KMS-11 (cell line): ENCODE data around the gene CRBN.

Source experiments
- H2AFZ ChIP-seq: fragments of 200-600 bp; sonication (generic); 2 replicates; pipeline ENCODE4 v1.6.1; 2016; ENCODE audit warnings: antibody characterized with exemption, mixed run types, low read depth
- H3K27ac ChIP-seq: fragments of 200-600 bp; sonication (generic); 2 replicates; pipeline ENCODE4 v1.6.1; 2016; ENCODE audit warnings: mild to moderate bottlenecking, mixed run types
- H3K27me3 ChIP-seq: fragments of 200-600 bp; sonication (generic); 2 replicates; pipeline ENCODE4 v1.6.1; 2017; ENCODE audit warnings: mild to moderate bottlenecking, low read depth, mixed run types, moderate library complexity; ENCODE audit not compliant: insufficient read depth
- H3K36me3 ChIP-seq: fragments of 200-600 bp; sonication (generic); 2 replicates; pipeline ENCODE4 v1.6.1; 2017; ENCODE audit warnings: mild to moderate bottlenecking, mixed run types; ENCODE audit not compliant: insufficient read depth
- H3K4me1 ChIP-seq: fragments of 200-600 bp; sonication (generic); 2 replicates; pipeline ENCODE4 v1.6.1; 2016; ENCODE audit warnings: mild to moderate bottlenecking, low read depth, mixed run types; ENCODE audit not compliant: poor library complexity, severe bottlenecking
- H3K4me2 ChIP-seq: fragments of 200-600 bp; sonication (generic); 2 replicates; pipeline ENCODE4 v1.7.0; 2016; ENCODE audit warnings: mild to moderate bottlenecking, mixed run types
- H3K4me3 ChIP-seq: fragments of 200-600 bp; sonication (generic); IDR thresholded peaks from 2 replicates; pipeline ENCODE4 v1.6.1; 2017; ENCODE audit warnings: low read depth, low read length, mixed read lengths; ENCODE audit not compliant: insufficient read depth
- H3K79me2 ChIP-seq: fragments of 200-600 bp; sonication (generic); 2 replicates; pipeline ENCODE4 v1.6.1; 2016; ENCODE audit warnings: low read depth, mixed run types; ENCODE audit not compliant: insufficient read depth
- H3K9ac ChIP-seq: fragments of 200-600 bp; sonication (generic); 2 replicates; pipeline ENCODE4 v1.6.1; 2016; ENCODE audit warnings: mild to moderate bottlenecking, mixed run types
- H4K20me1 ChIP-seq: fragments of 200-600 bp; sonication (generic); 2 replicates; pipeline ENCODE4 v1.6.1; 2016; ENCODE audit warnings: mild to moderate bottlenecking, mixed run types; ENCODE audit not compliant: insufficient read depth
- TF ChIP-seq, protein P1 (sequence below): fragments of 200-600 bp; sonication (generic); conservative IDR thresholded peaks from 2 replicates; pipeline ENCODE4 v1.6.1; 2017; ENCODE audit warnings: low read depth, mild to moderate bottlenecking, antibody characterized with exemption, low read length, moderate library complexity, mixed read lengths

The CRBN gene

DNA sequence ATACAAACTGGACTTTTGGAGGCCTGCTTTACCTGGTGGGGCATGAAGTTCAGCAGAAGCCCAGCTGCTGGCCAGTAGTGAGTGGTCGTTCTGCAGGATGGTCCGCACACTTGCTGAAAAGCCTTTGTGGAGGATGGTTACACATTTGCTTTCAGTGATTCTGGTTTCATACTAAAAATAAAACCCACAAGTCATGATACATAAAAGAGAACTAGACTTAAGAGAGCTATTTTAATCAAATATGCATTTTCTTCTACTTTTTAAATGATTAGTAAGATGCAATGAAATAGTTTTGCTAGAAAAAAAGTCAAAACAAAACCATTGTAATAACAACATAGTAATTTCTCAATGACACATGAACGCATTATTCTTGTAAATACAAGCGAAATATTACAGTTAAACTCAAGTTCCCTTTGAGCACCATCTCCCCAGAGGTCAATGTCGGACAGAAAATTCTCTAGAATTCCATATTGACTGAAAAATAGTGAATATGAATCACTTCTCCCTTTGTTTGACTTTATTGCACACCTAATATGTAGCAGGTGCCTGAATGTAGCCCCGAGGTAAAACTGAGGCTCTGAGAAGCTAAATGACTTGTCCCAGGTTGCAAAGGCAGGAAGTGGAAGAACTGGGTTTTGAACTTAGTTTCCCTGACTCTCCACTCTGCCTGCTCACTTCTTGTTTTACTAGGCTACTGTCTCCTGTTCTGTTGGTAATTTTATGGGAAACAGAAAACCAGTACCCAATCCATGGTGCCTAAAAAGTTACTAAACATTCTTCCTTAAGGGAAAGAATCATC is 77.6 kb downstream of the CRBN start:
- no peak overlapping the region for H2AFZ ChIP-seq
- H3K27me3 ChIP-seq = no peaks in the 10 kb centered on the region
- H3K4me3 ChIP-seq = no peak overlapping the region
- no peak overlapping the region for H3K4me2 ChIP-seq
- H3K27ac ChIP-seq = no peak overlapping the region
- no peak overlapping the region for H3K9ac ChIP-seq
- TF ChIP-seq, protein P1, sequence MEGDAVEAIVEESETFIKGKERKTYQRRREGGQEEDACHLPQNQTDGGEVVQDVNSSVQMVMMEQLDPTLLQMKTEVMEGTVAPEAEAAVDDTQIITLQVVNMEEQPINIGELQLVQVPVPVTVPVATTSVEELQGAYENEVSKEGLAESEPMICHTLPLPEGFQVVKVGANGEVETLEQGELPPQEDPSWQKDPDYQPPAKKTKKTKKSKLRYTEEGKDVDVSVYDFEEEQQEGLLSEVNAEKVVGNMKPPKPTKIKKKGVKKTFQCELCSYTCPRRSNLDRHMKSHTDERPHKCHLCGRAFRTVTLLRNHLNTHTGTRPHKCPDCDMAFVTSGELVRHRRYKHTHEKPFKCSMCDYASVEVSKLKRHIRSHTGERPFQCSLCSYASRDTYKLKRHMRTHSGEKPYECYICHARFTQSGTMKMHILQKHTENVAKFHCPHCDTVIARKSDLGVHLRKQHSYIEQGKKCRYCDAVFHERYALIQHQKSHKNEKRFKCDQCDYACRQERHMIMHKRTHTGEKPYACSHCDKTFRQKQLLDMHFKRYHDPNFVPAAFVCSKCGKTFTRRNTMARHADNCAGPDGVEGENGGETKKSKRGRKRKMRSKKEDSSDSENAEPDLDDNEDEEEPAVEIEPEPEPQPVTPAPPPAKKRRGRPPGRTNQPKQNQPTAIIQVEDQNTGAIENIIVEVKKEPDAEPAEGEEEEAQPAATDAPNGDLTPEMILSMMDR = no peak
- H3K4me1 ChIP-seq = no peaks in the 10 kb centered on the region
- no peaks in the 10 kb centered on the region for H3K79me2 ChIP-seq
- no peaks in the 10 kb centered on the region for H3K36me3 ChIP-seq
- H4K20me1 ChIP-seq = no peaks in the 10 kb centered on the region
